Measurements from ENCODE around the gene OR8S1.
A peak's percentile ranks its signal among the peaks of the same experiment; 100 is the strongest.
"Not testable (repeated sequence)": the region's sequence is repeated elsewhere in the genome, so short reads cannot be mapped to it uniquely, and the experiment has no call there.

Gene OR8S1, protein sequence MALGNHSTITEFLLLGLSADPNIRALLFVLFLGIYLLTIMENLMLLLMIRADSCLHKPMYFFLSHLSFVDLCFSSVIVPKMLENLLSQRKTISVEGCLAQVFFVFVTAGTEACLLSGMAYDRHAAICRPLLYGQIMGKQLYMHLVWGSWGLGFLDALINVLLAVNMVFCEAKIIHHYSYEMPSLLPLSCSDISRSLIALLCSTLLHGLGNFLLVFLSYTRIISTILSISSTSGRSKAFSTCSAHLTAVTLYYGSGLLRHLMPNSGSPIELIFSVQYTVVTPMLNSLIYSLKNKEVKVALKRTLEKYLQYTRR

DNA sequence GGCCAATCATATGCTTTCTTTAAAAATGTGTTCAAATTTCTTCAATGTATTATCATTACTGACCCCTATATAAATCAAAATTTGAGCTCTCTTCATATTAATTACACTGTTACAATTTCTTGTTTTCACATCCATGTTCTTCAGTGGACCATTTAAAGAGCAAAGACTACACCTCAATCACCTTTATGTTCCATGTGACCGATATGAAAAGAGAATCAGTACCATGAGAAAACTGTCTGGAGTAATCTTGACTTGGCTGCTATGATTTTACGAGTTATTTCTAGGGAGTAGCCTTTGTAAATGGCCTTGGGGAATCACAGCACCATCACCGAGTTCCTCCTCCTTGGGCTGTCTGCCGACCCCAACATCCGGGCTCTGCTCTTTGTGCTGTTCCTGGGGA is at the start of gene OR8S1:
Gene OR8S1 (plus strand): TSS at position 301 of the 400 bp plus-strand sequence. CDS start 0 bp downstream, at position 301.
- DNase-seq (ENCODE audit: low read depth in 2 of 2), result no peak

- DNase-seq (ENCODE audit: low read depth in 2 of 2), result no peak
These were observed 43.2 kb upstream of the OR8S1 start, which contains the start of gene C12orf54 for GRCh38 chr12:48482198-48482597. Gene C12orf54 (plus strand): TSS chr12:48482498. CDS start chr12:48483297, 799 bp downstream.

DNA sequence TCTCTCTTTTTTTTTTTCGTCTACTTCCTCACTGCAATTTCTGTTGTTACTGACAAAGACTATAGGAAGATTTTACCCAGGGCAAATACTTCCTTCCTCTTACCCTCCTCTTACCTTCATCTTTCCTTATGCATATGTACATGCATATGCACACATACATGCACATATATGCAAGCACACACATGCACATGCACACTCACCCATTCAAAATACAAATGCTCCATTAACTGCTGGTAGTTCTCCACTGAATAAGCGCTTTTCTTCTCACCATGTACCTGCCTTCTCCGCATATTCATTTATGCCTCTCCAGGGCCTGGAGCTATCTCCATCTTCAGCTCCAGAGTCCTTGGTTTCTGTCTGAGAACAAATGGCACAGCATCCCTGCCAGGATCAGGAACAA is 42.5 kb upstream of the OR8S1 start:
- DNase-seq (ENCODE audit: low read depth in 2 of 2), result no peak

GRCh38 chr12:48486261-48486660 is 39.2 kb upstream of the OR8S1 start:
- no peak for DNase-seq (ENCODE audit: low read depth in 2 of 2)

DNA sequence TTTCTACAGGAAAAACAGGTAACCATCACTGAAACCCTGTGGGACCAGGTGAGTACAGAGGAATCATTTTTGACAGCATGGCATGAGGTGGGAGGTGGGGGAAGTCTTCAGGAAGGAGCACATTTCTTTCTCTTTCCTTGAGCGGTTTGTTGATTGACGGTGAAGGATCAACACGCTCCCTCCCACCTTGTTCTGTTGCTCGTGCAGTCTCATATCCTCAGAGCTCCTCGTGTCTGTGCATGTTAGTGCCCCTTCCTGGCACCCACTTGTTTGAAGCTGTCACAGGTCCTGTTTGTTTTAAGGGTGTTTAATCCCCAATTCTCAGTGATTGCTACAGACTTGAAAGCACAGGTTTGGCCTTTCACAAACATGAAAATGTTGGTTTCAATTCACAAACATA is 38.8 kb upstream of the OR8S1 start:
- DNase-seq (ENCODE audit: low read depth in 2 of 2), result no peak

DNA sequence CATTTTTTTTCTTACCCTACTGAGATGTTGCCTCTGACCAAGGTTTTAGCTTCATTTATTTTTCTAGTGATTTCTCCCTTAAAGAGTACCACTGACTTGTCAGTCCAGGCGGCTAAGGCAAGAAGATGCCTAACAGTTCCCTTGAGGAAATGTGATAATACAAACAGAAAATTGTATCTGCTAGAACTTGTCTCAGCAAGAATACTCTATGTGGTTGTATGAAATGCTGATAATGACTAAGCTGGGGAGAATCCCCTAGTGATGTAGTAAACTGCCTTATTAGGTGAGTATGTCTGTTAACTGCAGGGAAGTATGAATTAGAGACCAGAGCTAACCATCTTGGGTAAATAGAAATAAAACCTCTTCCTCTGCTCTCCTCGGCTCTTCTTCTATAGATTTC is 36.4 kb upstream of the OR8S1 start:
- DNase-seq (ENCODE audit: low read depth in 2 of 2), result no peak

DNA sequence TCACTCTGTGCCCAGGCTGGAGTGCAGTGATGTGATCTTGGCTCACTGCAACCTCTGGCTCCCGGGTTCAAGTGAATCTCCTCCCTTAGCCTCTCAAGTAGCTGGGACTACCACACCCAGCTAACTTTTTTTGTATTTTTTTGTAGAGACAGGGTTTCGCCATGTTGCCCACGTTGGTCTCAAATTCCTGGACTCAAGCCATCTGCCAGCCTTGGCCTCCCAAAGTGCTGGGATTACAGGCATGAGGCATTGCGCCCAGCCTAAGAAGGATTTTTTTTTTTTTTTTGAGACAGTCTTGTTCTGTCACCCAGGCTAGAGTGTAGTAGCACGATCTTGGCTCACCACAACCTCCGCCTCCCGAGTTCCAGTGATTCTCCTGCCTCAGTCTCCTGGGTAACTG is 36.0 kb upstream of the OR8S1 start:
- not testable (repeated sequence) for DNase-seq (ENCODE audit: low read depth in 2 of 2)

DNA sequence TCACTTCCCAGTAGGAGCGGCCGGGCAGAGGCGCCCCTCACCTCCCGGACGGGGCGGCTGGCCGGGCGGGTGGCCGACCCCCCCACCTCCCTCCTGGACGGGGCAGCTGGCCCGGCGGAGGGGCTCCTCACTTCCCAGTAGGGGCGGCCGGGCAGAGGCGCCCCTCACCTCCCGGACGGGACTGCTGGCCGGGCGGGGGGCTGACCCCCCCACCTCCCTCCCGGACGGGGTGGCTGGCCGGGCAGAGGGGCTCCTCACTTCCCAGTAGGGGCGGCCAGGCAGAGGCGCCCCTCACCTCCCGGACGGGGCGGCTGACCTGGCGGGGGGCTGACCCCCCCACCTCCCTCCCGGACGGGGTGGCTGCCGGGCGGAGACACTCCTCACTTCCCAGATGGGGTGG is 25.2 kb upstream of the OR8S1 start:
- not testable (repeated sequence) for DNase-seq (ENCODE audit: low read depth in 2 of 2)

DNA sequence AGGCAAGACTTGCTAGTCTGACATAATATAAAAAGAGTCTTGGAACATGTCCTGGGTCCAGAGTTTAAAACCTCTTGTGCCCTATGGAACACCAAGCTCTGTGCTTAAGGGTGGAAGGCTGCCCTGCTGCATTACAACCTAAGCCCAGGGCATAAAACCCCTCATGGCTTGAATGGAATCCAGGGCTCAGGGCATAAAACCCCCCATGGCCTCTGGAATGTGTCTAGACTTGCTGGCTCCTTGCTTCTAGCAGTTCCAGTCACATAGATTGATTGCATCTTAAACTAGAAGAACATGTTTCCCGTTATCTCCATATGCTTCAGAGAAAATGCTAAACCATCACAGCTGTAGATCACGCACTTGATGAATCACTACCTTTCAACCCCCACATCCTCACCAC is 18.6 kb upstream of the OR8S1 start:
- DNase-seq (ENCODE audit: low read depth in 2 of 2), result not testable (repeated sequence)

DNA sequence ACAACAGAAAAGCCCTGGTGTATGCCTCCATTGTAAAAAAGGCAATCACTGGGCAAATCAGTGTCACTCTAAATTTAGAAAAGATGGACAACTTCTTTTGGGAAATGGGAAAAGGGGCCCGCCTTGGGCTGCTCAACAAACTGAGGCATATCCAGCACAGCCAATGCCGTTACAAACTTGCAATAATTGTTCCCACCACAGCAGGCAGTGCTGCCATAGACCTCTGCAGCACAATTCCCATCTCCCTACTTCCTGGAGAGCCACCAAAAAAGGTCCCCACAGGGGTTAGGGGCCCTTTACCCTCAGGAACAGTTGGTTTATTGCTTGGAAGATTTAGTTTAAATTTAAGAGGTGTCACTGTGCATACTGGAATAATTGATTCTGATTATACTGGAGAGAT is 16.4 kb upstream of the OR8S1 start:
- no peak for DNase-seq (ENCODE audit: low read depth in 2 of 2)

DNA sequence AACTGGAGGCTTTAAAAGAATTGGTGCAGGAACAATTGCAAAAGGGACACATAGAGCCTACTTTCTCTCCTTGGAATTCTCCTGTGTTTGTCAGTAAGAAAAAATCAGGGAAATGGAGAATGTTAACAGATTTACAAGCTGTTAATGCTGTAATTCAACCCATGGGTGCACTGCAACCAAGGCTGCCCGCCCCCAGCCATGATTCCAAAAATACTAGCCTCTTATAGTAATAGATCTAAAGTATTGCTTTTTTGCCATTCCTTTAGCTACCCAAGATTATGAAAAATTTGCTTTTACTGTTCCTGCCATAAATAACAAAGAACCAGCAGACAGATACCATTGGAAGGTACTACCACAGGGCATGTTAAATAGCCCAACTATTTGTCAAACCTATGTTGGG is 15.3 kb upstream of the OR8S1 start:
- DNase-seq (ENCODE audit: low read depth in 2 of 2), result no peak

DNA sequence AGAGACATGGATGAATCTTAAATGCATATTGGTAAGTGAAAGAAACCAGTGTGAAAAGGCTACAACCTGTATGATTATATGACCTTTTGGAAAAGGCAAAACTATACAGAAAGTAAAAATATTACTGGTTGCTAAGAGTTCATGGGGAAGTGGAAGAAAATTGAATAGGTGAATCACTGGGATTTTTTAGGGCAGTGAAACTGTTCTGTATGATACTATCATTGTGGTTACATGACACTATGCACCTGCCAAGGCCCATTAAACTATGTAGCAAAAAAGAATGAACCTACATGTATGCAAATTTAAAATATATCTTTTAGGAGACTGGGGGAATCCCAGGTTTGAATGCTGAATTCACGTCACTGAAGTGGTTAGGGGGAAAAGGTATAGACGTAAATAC is 12.6 kb upstream of the OR8S1 start:
- DNase-seq (ENCODE audit: low read depth in 2 of 2), result no peak

GRCh38 chr12:48514728-48515127 is 10.7 kb upstream of the OR8S1 start:
- DNase-seq (ENCODE audit: low read depth in 2 of 2), result no peak

- DNase-seq (ENCODE audit: low read depth in 2 of 2), result not testable (repeated sequence)
These were observed 5.1 kb upstream of the OR8S1 start for GRCh38 chr12:48520381-48520780.

DNA sequence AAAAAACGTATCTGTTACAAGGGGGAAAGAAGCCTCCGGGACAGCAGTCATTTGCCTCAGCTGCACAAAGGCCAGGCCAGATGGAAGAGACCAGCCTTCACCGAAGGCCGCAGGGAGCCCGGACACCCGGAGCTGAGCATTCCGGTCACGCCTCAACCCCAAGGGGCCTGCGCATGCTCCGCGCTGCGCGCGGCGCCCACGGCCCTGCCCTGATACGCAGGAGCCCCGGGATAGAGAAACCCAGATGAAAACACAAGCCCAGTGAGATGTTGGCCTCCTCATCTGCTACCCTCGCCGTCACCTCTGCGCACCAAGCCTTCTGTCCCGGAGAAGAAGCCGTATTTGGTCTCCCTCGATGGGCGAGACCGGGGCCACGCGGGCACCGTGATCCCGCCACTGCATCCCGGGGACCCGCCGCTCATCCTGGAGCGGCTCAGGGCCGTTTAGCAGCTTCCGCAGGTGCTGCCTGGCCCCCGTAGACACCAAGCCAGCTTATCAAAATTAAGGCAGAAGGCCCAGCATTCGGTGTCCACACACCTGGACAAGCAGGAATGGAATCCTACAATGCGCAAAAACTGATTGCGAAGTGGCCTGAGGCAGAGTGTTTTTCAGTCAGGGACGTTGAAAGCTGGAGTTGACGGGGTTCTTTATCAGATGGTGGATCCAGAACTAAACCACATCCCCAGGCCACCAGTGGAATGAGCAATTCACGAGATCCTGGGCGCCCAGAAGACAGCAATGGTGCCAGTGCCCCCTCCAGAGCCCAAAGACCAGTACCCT is 2.6 kb downstream of the OR8S1 start:
- DNase-seq (ENCODE audit: low read depth in 2 of 2), result no peak

DNA sequence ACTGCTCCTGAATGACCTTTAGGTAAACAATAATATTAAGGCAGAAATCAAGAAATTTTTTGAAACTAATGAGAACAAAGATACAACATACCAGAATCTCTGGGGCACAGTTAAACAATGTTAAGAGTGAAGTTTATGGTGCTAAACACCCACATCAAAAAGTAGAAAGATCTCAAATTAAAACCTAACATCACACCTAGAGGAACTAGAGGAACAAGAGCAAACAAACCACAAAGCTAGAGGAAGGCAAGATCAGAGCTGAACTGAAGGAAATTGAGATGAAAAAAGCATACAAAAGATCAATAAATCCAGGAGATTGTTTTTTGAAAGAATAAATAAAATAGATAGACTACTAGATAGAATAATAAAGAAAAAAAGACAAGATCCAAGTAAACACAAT is 7.2 kb downstream of the OR8S1 start:
- DNase-seq (ENCODE audit: low read depth in 2 of 2), result no peak

DNA sequence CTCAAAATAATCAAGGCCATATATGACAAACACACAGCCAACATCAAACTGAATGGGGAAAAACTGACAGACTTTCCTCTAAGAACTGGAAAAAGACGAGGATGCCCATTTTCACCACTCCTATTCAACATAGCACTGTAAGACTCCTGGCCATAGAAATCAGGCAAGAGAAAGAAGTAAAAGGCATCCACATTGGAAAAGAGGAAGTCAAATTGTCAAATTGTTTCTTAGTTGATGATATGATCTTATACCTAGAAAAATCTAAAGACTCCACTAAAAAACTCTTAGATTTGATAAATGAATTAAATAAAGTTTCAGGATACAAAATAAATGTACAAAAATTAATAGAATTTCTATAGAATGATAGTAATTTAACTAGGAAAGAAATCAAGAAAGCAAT is 11.2 kb downstream of the OR8S1 start:
- DNase-seq (ENCODE audit: low read depth in 2 of 2), result no peak

- DNase-seq (ENCODE audit: low read depth in 2 of 2), result peak; percentile 20 to 36
These were observed 17.0 kb downstream of the OR8S1 start for GRCh38 chr12:48542300-48542928.

GRCh38 chr12:48545833-48546469 is 20.5 kb downstream of the OR8S1 start:
- no peak for DNase-seq (ENCODE audit: low read depth in 2 of 2)

DNA sequence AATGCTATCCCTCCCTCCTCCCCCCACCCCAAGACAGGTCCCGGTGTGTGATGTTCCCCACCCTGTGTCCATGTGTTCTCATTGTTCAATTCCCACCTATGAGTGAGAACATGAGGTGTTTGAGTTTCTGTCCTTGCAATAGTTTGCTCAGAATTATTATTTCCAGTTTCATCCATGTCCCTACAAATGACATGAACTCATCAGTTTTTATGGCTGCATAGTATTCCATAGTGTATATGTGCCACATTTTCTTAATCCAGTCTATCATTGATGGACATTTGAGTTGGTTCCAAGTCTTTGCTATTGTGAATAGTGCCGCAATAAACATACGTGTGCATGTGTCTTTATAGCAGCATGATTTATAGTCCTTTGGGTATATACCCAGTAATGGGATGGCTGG is 21.6 kb downstream of the OR8S1 start:
- not testable (repeated sequence) for DNase-seq (ENCODE audit: low read depth in 2 of 2)

GRCh38 chr12:48551636-48552035 is 26.2 kb downstream of the OR8S1 start:
- not testable (repeated sequence) for DNase-seq (ENCODE audit: low read depth in 2 of 2)

DNA sequence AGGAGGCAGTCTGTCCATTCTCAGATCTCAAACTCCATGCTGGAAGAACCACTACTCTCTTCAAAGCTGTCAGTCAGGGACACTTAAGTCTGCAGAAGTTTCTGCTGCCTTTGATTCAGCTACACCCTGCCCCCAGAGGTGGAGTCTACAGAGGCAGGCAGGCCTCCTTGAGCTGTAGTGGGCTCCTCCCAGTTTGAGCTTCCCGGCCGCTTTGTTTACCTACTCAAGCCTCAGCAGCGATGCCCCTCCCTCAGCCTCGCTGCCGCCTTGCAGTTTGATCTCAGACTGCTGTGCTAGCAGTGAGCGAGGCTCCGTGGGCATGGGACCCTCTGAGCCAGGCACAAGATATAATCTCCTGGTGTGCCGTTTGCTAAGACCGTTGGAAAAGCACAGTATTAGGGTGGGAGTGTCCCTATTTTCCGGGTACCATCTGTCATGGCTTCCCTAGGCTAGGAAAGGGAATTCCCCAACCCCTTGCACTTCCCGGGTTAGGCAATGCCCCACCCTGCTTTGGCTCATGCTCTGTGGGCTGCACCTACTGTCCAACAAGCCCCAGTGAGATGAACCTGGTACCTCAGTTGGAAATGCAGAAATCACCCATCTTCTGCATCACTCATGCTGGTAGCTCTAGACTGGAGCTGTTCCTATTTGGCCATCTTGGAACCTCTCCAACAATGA is 28.4 kb downstream of the OR8S1 start:
- not testable (repeated sequence) for DNase-seq (ENCODE audit: low read depth in 2 of 2)
